HG02852 (cell line): Measurements from ENCODE around the gene N4BP3.
A peak's percentile ranks its signal among the peaks of the same experiment; 100 is the strongest.
"Not testable (repeated sequence)": the region's sequence is repeated elsewhere in the genome, so short reads cannot be mapped to it uniquely, and the experiment has no call there.

Source experiments
- ATAC-seq: cut with Tn5 transposase; IDR thresholded peaks from one replicate; pipeline ENCODE4 v1.9.1; 2021; ENCODE audit warnings: mild to moderate bottlenecking, moderate library complexity; ENCODE audit not compliant: unreplicated experiment

Gene N4BP3

GRCh38 chr5:178121391-178122276 lies 8.3 kb downstream of the N4BP3 start:
- no peak for ATAC-seq

- ATAC-seq = no peak
These were observed 9.0 kb downstream of the N4BP3 start for GRCh38 chr5:178122346-178122745.

- ATAC-seq = no peak
These were observed 10.0 kb downstream of the N4BP3 start for GRCh38 chr5:178123094-178123965.

- ATAC-seq = no peak
These were observed 10.9 kb downstream of the N4BP3 start for GRCh38 chr5:178123966-178124925.

GRCh38 chr5:178125253-178125906 lies 12.0 kb downstream of the N4BP3 start:
- no peak for ATAC-seq

GRCh38 chr5:178126556-178126955 lies 13.2 kb downstream of the N4BP3 start:
- no peak for ATAC-seq

GRCh38 chr5:178127300-178128009 lies 14.1 kb downstream of the N4BP3 start:
- ATAC-seq = not testable (repeated sequence)

- ATAC-seq = no peak
These were observed 16.0 kb downstream of the N4BP3 start for GRCh38 chr5:178129296-178129695.

GRCh38 chr5:178130234-178130575 lies 16.9 kb downstream of the N4BP3 start:
- not testable (repeated sequence) for ATAC-seq

GRCh38 chr5:178130576-178131445 lies 17.5 kb downstream of the N4BP3 start, which contains the start of gene RMND5B:
Gene RMND5B, plus strand, starts transcription at chr5:178131014. Its CDS starts 7,106 bp downstream, at chr5:178138120.
- ATAC-seq = peak; percentile 86

GRCh38 chr5:178131446-178131996 lies 18.2 kb downstream of the N4BP3 start:
- ATAC-seq = no peak

GRCh38 chr5:178136990-178137389 lies 23.7 kb downstream of the N4BP3 start:
- no peak for ATAC-seq

- ATAC-seq = no peak
These were observed 24.7 kb downstream of the N4BP3 start for GRCh38 chr5:178137991-178138390.

- ATAC-seq = no peak
These were observed 28.2 kb downstream of the N4BP3 start for GRCh38 chr5:178141550-178141949.

GRCh38 chr5:178142642-178143041 lies 29.3 kb downstream of the N4BP3 start:
- no peak for ATAC-seq

GRCh38 chr5:178143246-178143645 lies 29.9 kb downstream of the N4BP3 start:
- ATAC-seq = no peak

- no peak for ATAC-seq
These were observed 30.6 kb downstream of the N4BP3 start for GRCh38 chr5:178143901-178144300.
